GM23338 (cell line): ENCODE measurements around the gene PYGO2.

Experiments
- JUNB ChIP-seq: IDR thresholded peaks from one replicate; pipeline ENCODE4 v1.6.1; 2016; ENCODE audit warnings: antibody characterized with exemption; ENCODE audit not compliant: unreplicated experiment
- TF ChIP-seq, protein P1 (sequence below), 2 experiments: fragments of 200-600 bp in 1 of 2; sonication (generic) in 1 of 2; conservative IDR thresholded peaks; 2 replicates each; pipeline versions ENCODE4 v1.5.1 to v1.6.1; 2016 to 2017; ENCODE audit warnings: antibody characterized with exemption in 2 of 2, low read depth in 2 of 2, mild to moderate bottlenecking in 2 of 2, moderate library complexity in 1 of 2

DNA sequence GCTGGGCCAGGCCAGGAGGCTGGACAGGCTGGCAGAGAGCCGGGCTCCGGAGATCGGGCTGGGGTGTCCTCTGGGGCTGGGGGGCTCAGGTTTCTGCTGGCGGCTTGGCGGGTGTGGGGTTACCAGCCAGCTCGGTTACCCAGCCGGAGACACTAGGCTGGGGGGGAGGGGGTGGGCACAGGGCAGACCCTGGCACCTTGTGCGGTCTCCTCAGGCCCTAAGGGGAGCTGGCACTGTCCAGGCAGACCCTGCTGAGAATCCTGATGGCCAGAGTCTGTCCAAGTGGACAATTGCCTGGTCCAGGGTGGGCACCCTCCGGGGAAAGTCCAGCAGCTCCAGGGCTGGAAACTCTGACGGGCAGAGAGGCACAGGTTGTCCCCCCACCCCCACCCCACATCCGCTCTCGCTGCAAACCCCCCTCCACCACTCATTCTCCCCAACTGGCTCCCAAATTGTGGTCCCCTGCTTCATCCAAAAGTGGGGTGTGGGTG lies 47.7 kb upstream of the PYGO2 start:
- TF ChIP-seq, protein P1, sequence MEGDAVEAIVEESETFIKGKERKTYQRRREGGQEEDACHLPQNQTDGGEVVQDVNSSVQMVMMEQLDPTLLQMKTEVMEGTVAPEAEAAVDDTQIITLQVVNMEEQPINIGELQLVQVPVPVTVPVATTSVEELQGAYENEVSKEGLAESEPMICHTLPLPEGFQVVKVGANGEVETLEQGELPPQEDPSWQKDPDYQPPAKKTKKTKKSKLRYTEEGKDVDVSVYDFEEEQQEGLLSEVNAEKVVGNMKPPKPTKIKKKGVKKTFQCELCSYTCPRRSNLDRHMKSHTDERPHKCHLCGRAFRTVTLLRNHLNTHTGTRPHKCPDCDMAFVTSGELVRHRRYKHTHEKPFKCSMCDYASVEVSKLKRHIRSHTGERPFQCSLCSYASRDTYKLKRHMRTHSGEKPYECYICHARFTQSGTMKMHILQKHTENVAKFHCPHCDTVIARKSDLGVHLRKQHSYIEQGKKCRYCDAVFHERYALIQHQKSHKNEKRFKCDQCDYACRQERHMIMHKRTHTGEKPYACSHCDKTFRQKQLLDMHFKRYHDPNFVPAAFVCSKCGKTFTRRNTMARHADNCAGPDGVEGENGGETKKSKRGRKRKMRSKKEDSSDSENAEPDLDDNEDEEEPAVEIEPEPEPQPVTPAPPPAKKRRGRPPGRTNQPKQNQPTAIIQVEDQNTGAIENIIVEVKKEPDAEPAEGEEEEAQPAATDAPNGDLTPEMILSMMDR (conservative IDR thresholded peaks at IDR 0.05; ENCODE audit: low read depth in 2 of 2): no peak
- no peak for TF ChIP-seq JUNB
